HT1080 (cell line): ENCODE measurements around the gene CAT. TPM values are rescaled to one million over a fixed set of nuclear protein-coding genes. Genes with fewer than 3 reads are reported as not detected.

ENCODE experiments used
- DNase-seq: peaks from one replicate; pipeline ENCODE4 v3.0.0-alpha.2; 2015; ENCODE audit warnings: low read depth
- small RNA-seq: library from RNA; depleted of rRNA; stranded (forward); fragments of <200 nt; gene quantifications from one replicate; pipeline ENCODE3, GENCODE V24; 2014
- total RNA-seq: library from RNA; depleted of rRNA; stranded (reverse); fragments of >200 nt; shearing (Covaris generic); gene quantifications from 2 replicates; pipeline ENCODE4 v1.2.3, GENCODE V29; 2014; rRNA removed

The CAT gene
- total RNA-seq, 1 experiment from 2014 or later, result 34.1 TPM

GRCh38 chr11:34521265-34521664 is 82.5 kb downstream of the CAT start:
- no peak for DNase-seq

Small RNA genes lying within 50 kb of the gene (small RNA-seq; reads per million reads assigned to genes)
- not detected for gene AL035079.1

Other genes with a start within 250 kb of the CAT start
- gene ABTB2, start 80.9 kb upstream of the CAT start, total RNA-seq, result 3.8 and 4.0 TPM in 2 replicates
- gene ELF5, start 74.9 kb downstream of the CAT start, total RNA-seq, result not detected in 2 replicates
- gene EHF, start 182.2 kb downstream of the CAT start, total RNA-seq, result 0.27 TPM in 1 of 2 replicates, not detected in the other